GM18505 (cell line): ENCODE measurements around the gene FZD10.

Experiments
- ATAC-seq: cut with Tn5 transposase; IDR thresholded peaks from one replicate; pipeline ENCODE4 v1.9.1; 2021; ENCODE audit not compliant: unreplicated experiment
- POLR2A ChIP-seq: IDR thresholded peaks from 4 replicates; pipeline ENCODE4 v1.6.1; 2011; ENCODE audit warnings: borderline replicate concordance; ENCODE audit not compliant: insufficient read depth, insufficient read length; ENCODE audit errors: extremely low read depth

The FZD10 gene

DNA sequence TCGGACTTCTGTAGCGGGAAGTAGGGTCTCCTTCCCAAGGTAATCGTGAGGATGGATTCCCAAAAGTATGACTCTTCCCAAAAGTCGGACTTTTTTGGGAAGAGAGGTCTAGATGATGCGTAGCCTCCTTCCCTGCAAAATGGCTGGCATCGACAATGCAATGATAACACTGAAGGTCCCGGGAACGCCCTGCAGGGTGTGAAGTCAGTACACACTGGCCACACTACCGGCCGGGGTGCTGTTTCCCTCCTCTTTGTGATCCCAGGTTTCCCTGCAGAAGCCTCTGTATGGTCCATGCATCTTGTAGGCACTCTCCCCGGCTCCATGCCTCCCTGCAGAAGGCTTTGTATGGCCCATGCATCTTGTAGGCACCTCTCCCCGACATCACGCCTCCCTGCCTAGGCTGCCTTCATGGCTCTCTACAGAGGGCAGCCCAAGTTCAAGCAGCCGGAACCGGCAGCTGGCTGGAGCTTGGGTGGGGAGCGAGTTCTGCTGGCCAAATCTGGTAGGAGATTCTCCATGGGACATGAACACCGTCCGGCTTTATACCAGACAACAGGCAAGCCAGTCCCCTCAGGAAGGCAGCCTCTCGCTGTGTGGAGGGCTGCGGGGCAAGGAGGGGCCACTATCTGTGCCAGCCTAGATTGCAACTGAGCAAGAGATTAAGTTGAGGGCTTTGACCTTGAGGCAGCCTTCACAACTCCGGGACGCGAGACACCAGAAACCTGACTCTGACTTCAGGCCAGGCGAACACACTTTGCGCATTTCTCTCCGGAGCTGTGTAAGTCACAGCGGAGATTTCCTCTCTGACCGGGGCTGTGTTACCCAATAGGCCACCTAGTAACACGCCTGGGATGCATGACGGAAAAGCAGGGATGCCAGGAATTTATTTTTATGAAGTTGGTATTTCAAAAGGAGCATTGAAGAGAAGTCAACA, 23.5 kb downstream of the FZD10 start:
- no peak for TF ChIP-seq POLR2A
- no peak for ATAC-seq

DNA sequence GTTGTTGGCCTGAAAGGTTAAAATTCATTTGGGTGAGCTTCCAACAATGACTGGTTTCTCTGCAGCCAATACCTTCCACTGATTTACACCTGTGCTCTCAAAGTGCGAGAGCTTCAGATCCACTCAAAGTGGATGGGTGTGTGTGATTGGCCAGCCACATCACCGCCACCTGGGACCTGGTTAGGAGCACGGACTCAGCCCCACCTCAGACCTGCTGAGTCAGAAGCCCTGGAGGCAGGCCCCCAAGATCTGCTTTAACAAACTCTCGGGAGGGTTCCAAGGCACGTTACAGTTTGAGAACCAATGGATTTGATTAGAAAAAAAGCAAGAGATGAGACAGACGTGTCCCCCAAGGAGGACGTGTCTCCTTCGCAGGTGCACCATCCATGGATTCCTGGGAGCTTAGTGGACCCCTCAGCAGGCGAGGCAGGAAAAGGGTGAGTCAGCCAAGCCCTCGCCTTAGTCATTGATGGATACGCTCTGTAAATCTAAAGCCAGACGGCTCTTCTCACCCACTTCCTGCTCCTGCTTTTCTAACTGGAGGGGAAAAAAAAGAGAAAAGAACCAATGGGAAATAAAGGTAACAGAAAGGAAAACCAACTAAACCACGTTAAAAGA, 24.5 kb downstream of the FZD10 start:
- no peak for TF ChIP-seq POLR2A
- no peak for ATAC-seq

DNA sequence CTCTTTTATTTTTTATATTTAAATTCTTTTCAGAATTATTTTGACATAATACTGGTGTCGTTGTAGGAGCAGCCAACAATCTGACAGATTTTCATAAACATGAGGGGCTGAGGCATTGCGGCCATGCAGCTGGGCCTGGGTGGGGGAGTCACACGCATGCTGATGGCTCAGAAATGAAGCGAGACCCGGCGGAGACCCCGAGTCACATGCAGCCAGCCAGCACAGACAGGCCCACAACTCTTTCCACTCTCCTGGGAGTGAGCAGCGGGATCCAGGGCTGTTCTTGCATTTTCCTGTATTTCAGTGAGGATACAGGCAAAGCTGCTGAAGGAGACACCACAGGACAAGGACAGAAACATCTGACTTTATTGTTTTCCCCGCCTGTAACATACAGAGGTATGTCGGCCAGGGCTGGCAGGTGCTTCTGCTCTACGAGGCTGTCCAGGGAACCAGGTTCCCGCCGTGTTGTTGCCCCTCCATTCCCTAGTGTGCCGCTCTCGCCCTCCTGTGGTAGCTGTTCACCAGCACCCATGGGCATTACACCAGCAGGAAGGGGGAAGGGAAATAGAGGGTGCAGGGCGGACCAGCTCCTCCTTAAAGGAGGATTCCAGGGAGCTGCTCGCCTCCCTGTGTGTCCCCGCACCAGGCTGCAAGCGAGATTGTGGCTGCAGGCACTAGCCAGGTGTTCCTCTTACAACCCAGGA, 30.5 kb downstream of the FZD10 start:
- no peak for ATAC-seq
- no peak for TF ChIP-seq POLR2A

DNA sequence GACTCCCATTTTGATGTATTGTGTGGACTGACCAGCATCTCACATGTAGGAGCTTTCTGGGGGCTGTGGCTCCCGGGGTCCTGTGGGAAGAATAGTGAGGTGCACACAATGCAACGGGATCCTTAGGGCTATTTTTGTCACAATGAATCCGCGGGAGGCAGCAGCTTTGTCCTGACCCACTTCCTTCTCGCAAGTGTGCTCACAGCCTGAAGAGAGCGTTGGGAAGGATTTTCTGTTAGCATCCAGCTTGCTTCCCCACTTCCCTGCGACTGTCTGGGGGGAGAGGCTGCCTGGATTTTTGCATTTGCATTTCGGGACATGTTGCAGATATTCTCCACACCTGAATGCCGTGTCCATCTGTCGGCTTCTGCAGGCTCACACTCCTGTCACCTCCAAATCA, 31.9 kb downstream of the FZD10 start:
- TF ChIP-seq POLR2A, result no peak
- ATAC-seq, result no peak

DNA sequence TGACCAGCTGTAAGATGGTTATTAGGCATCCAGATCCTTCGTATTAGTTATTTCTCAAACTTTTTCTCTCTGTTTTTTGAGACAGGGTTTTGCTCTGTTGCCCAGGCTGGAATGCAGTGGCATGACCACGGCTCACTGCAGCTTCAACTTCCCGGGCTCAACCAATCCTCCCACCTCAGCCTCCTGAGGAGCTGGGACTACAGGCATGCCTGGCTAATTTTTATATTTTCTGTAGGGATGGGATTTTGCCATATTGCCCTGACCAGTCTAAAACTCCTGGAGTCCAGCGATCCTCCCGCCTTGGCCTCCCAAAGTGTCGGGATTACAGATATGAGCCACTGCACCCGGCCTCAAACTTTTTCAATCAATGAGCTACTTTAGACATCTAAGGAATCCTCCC, 33.1 kb downstream of the FZD10 start:
- TF ChIP-seq POLR2A, result no peak
- ATAC-seq, result no peak

DNA sequence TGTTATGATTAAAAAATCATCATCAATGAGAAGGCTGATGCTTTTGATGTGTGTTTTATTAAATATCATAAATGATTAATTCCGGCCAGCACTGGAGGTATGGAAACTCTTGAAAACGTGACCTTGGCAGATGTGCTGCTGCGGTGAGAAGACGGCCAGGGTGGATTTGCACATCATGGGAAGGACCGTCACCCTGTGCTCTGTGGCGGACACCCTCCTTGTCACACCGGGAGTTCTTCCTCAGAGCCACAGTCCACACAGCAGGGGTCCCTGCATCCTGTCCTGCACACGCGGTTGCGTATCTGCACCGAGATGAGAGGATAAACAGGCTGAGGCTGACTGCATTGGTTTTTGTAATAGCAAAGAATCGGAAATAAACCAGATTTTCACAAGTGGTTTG, 33.5 kb downstream of the FZD10 start:
- ATAC-seq, result no peak

DNA sequence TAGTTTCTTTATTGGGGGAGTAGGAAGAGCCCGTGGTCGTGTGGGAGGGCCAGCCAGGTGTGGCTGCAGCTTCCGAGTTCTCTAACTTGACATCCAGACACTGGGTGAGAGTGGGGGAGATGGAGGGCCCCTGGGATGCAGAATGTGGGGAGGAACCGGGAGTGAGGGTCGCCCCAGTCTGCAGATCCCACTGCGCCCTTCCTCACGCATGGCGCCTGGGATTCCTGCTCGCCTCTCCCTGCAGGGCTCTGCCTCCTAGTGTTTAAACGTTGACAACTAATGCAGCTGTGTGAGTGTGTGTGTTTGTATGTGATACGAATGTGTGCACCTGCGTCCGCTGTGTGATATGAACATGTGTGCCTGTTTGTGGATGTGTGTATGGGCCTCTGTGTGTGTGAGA, 34.6 kb downstream of the FZD10 start:
- no peak for TF ChIP-seq POLR2A
- ATAC-seq, result no peak

More for the DNA sequence above, 33.5 kb downstream of the FZD10 start:
- TF ChIP-seq POLR2A, result no peak

DNA sequence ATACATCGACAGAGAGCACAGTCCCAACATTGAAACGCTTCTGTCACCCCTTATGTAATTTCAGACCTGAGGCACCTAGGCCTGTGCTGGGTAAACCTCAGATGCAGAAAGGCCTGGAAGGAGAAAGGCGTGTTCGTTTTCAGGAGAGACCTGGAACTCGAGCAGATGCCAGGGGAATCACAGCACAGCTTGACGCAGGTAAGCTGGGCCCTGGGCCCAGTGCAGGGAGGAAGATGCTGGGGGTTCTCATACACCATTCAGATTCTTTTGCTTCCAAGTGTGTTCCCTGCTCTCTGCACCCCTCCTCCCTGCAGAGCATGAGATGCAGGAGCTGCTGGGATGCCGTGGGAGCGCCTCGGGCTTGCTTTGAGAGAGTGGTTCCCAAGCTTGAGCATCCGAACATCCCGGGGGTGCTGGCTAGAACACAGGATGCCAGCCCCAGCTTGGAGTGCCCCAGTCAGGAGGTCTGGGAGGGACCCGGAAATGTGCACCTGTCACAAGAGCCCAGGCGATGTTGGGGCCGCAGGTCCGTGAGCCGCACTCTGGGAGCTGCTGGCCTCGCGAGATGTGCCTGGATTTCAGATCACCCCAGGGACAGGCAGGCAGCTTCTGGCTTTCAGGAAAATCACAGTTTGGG, 35.9 kb downstream of the FZD10 start:
- no peak for TF ChIP-seq POLR2A
- ATAC-seq, result no peak

DNA sequence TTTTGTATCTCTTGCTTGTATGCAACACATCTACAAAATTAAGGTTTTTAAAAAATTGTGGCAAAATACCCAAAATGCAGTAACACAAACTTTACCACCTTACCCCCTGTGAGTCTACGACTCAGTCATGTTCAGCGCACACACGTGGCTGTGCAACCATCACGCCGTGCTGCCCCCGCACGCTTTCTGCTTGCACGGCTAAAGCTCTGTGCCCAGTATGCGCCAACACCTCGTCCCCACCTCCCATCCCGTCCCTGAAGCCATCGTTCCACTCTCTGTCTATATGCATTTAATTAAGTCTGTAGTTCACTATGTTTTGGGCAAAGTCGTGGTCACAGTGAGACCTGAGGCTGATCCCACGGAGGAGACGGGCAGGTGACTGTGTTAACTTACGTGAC, 36.4 kb downstream of the FZD10 start:
- ATAC-seq, result no peak
- no peak for TF ChIP-seq POLR2A

DNA sequence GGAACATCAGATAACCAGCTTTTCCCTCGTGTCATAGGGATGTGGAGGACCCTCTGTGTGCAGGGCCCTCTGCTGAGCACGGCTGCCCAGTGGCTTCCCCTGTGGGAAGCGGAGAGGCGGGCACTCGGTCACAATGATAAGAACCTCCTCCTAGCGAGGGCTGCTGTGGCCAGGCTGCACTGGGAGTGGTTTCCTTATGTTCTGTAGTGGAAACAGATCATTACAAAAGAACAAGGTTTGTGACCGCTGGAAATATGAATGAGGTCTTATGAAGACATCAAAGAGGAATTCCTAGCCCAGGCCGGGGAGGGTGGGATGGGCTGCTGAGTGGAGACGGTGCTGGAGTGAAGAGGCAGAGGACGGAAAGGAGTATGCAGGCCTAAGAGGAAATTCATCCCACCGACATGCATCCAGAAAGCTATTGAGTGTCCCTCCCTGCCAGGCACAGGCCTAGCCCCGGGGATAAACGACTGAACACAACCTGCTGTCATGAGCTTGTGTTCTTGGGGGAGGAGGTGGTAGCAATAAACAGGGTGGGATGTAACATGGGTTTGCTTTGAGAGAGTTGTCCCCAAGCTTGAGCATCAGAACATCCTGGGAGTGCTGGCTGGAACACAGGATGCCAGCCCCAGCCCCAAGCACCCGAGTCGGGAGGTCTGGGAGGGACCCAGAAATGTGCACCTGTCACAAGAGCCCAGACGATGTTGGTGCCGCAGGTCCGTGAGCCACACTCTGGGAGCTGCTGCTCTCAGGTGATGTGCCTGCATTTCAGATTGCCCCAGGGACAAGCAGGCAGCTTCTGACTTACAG, 37.5 kb downstream of the FZD10 start:
- TF ChIP-seq POLR2A, result no peak
- ATAC-seq, result no peak

DNA sequence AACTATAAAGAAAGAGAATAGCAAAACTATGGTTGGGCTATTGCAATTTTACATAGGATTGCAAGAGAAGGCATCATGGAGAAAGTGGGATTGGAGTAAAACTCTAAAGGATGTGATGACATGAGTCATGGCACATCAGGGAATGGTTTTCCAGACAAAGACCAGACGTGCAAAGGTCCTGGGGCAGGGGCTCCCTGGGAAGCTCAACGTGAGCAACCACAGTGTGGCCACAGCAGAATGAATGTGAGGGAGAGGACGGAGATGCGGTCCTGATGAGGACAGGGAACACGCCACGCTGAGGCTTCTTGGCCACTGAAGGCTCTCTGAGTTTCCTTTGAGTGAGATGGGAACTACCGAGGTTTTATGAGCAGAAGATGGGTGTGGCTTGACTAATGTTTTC, 38.2 kb downstream of the FZD10 start:
- TF ChIP-seq POLR2A, result no peak
- ATAC-seq, result no peak

DNA sequence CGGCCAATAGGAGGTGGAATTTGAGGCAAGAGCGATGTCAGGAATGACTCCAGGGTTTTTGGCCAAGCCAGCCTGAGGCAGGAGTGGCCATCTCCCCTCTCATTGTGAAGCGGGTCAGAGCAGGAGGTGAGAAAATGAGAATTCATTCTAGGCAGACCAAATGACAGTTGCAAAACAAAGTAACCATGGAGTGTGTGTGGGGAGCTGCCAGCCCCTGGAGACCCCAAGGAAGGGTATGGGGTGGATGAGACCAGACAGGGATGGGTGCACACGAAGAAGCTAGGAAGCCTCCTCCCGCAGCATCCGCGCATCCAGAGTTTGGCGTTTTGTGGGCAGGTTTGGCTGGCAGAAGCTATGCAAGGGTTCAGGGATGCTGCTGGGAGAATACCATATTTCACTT, 38.8 kb downstream of the FZD10 start:
- TF ChIP-seq POLR2A, result no peak
- ATAC-seq, result no peak
